HepG2 (cell line): ENCODE measurements around the gene ZKSCAN8. TPM values are rescaled to one million over a fixed set of nuclear protein-coding genes. Genes with fewer than 3 reads are reported as not detected.
A peak's percentile ranks its signal among the peaks of the same experiment; 100 is the strongest.

ENCODE experiments used
- AKNA ChIP-seq: sonication (generic); formaldehyde crosslinking; IDR thresholded peaks from 2 replicates; pipeline ENCODE4 v1.4.0; 2020; ENCODE audit warnings: missing genetic modification reagents, borderline replicate concordance
- MTA3 ChIP-seq: sonication (generic); formaldehyde crosslinking; IDR thresholded peaks from 2 replicates; pipeline ENCODE4 v1.4.0; 2020; ENCODE audit warnings: missing genetic modification reagents
- PBX2 ChIP-seq: IDR thresholded peaks from 2 replicates; pipeline ENCODE4 v1.6.1; 2016; ENCODE audit warnings: control low read depth
- TOPORS ChIP-seq: sonication (generic); formaldehyde crosslinking; IDR thresholded peaks from 2 replicates; pipeline ENCODE4 v1.8.0; 2023; ENCODE audit warnings: mild to moderate bottlenecking, missing genetic modification reagents
- ZBTB8A ChIP-seq: sonication (generic); formaldehyde crosslinking; IDR thresholded peaks from 2 replicates; pipeline ENCODE4 v1.4.0; 2020; ENCODE audit warnings: mild to moderate bottlenecking, low read depth, missing genetic modification reagents, borderline replicate concordance
- ZKSCAN1 ChIP-seq: fragments of 150-350 bp; IDR thresholded peaks from 2 replicates; pipeline ENCODE4 v1.6.1; 2014; ENCODE audit warnings: low read length
- ZKSCAN5 ChIP-seq: sonication (generic); formaldehyde crosslinking; IDR thresholded peaks from 2 replicates; pipeline ENCODE4 v1.5.1; 2020; ENCODE audit warnings: mild to moderate bottlenecking, missing genetic modification reagents
- ZNF101 ChIP-seq: sonication (generic); formaldehyde crosslinking; IDR thresholded peaks from 2 replicates; pipeline ENCODE4 v1.4.0; 2020; ENCODE audit warnings: mild to moderate bottlenecking, low read depth, missing genetic modification reagents, borderline replicate concordance
- ZNF318 ChIP-seq: sonication (generic); formaldehyde crosslinking; IDR thresholded peaks from 2 replicates; pipeline ENCODE4 v1.4.0; 2020; ENCODE audit warnings: mild to moderate bottlenecking, missing genetic modification reagents
- ZNF530 ChIP-seq: sonication (generic); formaldehyde crosslinking; IDR thresholded peaks from 2 replicates; pipeline ENCODE4 v1.5.0; 2020; ENCODE audit warnings: low read depth, mild to moderate bottlenecking, missing genetic modification reagents
- ZSCAN12 ChIP-seq: sonication (generic); formaldehyde crosslinking; IDR thresholded peaks from 2 replicates; pipeline ENCODE4 v1.9.0; 2021; ENCODE audit warnings: mild to moderate bottlenecking, missing genetic modification reagents
- polyA plus RNA-seq, 8 experiments: library from polyadenylated mRNA; depleted of rRNA in 3 of 8; stranded (reverse) in 7 of 8; unstranded in 1 of 8; fragments of >200 nt; fragmentation: Illumina TruSeq in 4 of 8; extraction: Trizol in 4 of 8; gene quantifications; 2 replicates each; pipeline versions ENCODE4 v1.2.1 to v1.2.3, GENCODE V29; 2011 to 2016; ENCODE audit warnings: low read depth in 4 of 8, missing spikeins in 1 of 8, mixed read lengths in 1 of 8; ENCODE audit not compliant: insufficient read depth in 1 of 8
- total RNA-seq, 5 experiments: library from RNA; depleted of rRNA; stranded (reverse); fragments of >200 nt; fragmentation: Illumina TruSeq; extraction: Trizol; gene quantifications; 2 replicates each; pipeline ENCODE4 v1.2.3, GENCODE V29; 2016; ENCODE audit warnings: low read depth in 1 of 5

The ZKSCAN8 gene
- total and polyA plus RNA-seq, 2 of the 13 experiments (the other 11 are each of a cell fraction or from before 2014, with no cell fraction given): 12.4 to 20.9 TPM

GRCh38 chr6:28124350-28124970, 17.2 kb upstream of the ZKSCAN8 start, which contains the start of gene ZSCAN16 (continued):
- TF ChIP-seq ZNF318 (no peak), ZBTB8A (CRISPR knock-in tag) (no peak), ZKSCAN1 (no peak), ZNF101 (CRISPR knock-in tag) (no peak), AKNA (CRISPR knock-in tag) (0 out of 2 replicates have a peak, but pooled peaks have one; percentile 48), ZNF530 (CRISPR knock-in tag) (no peak), ZSCAN12 (CRISPR knock-in tag) (no peak; the same call in 1 of the 2 replicates), MTA3 (CRISPR knock-in tag) (no peak), ZKSCAN5 (CRISPR knock-in tag) (peak; percentile 79), PBX2 (CRISPR knock-in tag) (no peak), TOPORS (CRISPR knock-in tag) (0 out of 2 replicates have a peak, but pooled peaks have one; percentile 16)
